Measurements from ENCODE around the gene KRTAP10-4.

KRTAP10-4 gene

GRCh38 chr21:44530903-44531605, 42.5 kb upstream of the KRTAP10-4 start:
- no peak overlapping the region for H3K27ac ChIP-seq
- TF ChIP-seq, protein P1, sequence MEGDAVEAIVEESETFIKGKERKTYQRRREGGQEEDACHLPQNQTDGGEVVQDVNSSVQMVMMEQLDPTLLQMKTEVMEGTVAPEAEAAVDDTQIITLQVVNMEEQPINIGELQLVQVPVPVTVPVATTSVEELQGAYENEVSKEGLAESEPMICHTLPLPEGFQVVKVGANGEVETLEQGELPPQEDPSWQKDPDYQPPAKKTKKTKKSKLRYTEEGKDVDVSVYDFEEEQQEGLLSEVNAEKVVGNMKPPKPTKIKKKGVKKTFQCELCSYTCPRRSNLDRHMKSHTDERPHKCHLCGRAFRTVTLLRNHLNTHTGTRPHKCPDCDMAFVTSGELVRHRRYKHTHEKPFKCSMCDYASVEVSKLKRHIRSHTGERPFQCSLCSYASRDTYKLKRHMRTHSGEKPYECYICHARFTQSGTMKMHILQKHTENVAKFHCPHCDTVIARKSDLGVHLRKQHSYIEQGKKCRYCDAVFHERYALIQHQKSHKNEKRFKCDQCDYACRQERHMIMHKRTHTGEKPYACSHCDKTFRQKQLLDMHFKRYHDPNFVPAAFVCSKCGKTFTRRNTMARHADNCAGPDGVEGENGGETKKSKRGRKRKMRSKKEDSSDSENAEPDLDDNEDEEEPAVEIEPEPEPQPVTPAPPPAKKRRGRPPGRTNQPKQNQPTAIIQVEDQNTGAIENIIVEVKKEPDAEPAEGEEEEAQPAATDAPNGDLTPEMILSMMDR (IDR thresholded peaks at IDR 0.05; ENCODE audit: low read depth, low read length), result no peak
- H3K9me3 ChIP-seq (ENCODE audit: severe bottlenecking), result no peaks in the 10 kb centered on the region
- DNase-seq, result peak; percentile 6
- no peaks in the 10 kb centered on the region for H3K27me3 ChIP-seq (ENCODE audit: insufficient read depth, low read depth, severe bottlenecking)
- no peaks in the 10 kb centered on the region for H3K36me3 ChIP-seq
- H3K4me3 ChIP-seq (ENCODE audit: low read depth, low read length), result no peak overlapping the region

GRCh38 chr21:44531606-44532564, 41.6 kb upstream of the KRTAP10-4 start:
- Histone ChIP-seq H3K4me3 (ENCODE audit: low read depth, low read length) (no peak overlapping the region), H3K36me3 (no peaks in the 10 kb centered on the region), H3K27me3 (ENCODE audit: insufficient read depth, low read depth, severe bottlenecking) (no peaks in the 10 kb centered on the region), H3K27ac (no peak overlapping the region), H3K9me3 (ENCODE audit: severe bottlenecking) (no peaks in the 10 kb centered on the region)
- peak; percentile 5 for DNase-seq
- TF ChIP-seq, protein P1 (IDR thresholded peaks at IDR 0.05; ENCODE audit: low read depth, low read length), result no peak

DNA sequence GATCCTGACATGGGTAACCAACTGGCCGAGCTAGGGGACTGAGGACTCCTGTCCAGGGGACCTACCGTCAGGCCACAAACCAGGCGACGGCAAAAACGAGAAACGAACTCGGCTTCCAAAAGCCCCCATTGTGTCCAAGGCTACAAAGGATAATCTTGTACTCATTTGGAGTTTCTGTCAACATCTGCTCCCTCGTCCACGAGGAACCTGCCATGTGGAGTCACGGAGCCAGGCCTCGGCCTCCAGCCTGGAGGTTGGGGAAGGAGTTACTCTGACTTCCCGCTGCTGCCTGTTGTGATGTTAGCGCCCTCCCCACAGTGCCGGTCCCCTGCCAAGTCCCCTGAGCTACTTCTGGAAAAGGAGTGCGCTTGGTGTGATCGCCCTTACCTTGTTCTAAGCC, 40.8 kb upstream of the KRTAP10-4 start:
- no peaks in the 10 kb centered on the region for H3K9me3 ChIP-seq (ENCODE audit: severe bottlenecking)
- DNase-seq, result peak; percentile 4
- no peaks in the 10 kb centered on the region for H3K36me3 ChIP-seq
- H3K27ac ChIP-seq, result no peak overlapping the region
- TF ChIP-seq, protein P1 (IDR thresholded peaks at IDR 0.05; ENCODE audit: low read depth, low read length), result no peak
- H3K27me3 ChIP-seq (ENCODE audit: insufficient read depth, low read depth, severe bottlenecking), result no peaks in the 10 kb centered on the region
- no peak overlapping the region for H3K4me3 ChIP-seq (ENCODE audit: low read depth, low read length)

- TF ChIP-seq, protein P1 (IDR thresholded peaks at IDR 0.05; ENCODE audit: low read depth, low read length), result no peak
Observed at GRCh38 chr21:44533121-44533890, 40.2 kb upstream of the KRTAP10-4 start.

GRCh38 chr21:44533891-44534627, 39.5 kb upstream of the KRTAP10-4 start:
- TF ChIP-seq, protein P1 (IDR thresholded peaks at IDR 0.05; ENCODE audit: low read depth, low read length), result no peak
- Histone ChIP-seq H3K4me3 (ENCODE audit: low read depth, low read length) (no peak overlapping the region), H3K9me3 (ENCODE audit: severe bottlenecking) (no peaks in the 10 kb centered on the region), H3K36me3 (no peaks in the 10 kb centered on the region), H3K27me3 (ENCODE audit: insufficient read depth, low read depth, severe bottlenecking) (no peaks in the 10 kb centered on the region), H3K27ac (no peak overlapping the region)
- DNase-seq, result peak; percentile 5

More at GRCh38 chr21:44533121-44533890, 40.2 kb upstream of the KRTAP10-4 start:
- H3K36me3 ChIP-seq, result no peaks in the 10 kb centered on the region
- DNase-seq, result peak; percentile 14
- H3K27me3 ChIP-seq (ENCODE audit: insufficient read depth, low read depth, severe bottlenecking), result no peaks in the 10 kb centered on the region
- no peak overlapping the region for H3K4me3 ChIP-seq (ENCODE audit: low read depth, low read length)
- no peaks in the 10 kb centered on the region for H3K9me3 ChIP-seq (ENCODE audit: severe bottlenecking)
- H3K27ac ChIP-seq, result no peak overlapping the region
